Measurements from ENCODE around the gene ADGRV1.

The ADGRV1 gene

GRCh38 chr5:91111473-91112238, 553.1 kb downstream of the ADGRV1 start:
- no peak for DNase-seq (ENCODE audit: low read depth)

- no peak for DNase-seq (ENCODE audit: low read depth)
These were observed 556.1 kb downstream of the ADGRV1 start for GRCh38 chr5:91114658-91115057.

GRCh38 chr5:91118354-91118753, 559.8 kb downstream of the ADGRV1 start:
- no peak for DNase-seq (ENCODE audit: low read depth)

GRCh38 chr5:91118796-91119195, 560.2 kb downstream of the ADGRV1 start:
- DNase-seq (ENCODE audit: low read depth) = peak; percentile 50

GRCh38 chr5:91119217-91119616, 560.6 kb downstream of the ADGRV1 start:
- DNase-seq (ENCODE audit: low read depth) = no peak

DNA sequence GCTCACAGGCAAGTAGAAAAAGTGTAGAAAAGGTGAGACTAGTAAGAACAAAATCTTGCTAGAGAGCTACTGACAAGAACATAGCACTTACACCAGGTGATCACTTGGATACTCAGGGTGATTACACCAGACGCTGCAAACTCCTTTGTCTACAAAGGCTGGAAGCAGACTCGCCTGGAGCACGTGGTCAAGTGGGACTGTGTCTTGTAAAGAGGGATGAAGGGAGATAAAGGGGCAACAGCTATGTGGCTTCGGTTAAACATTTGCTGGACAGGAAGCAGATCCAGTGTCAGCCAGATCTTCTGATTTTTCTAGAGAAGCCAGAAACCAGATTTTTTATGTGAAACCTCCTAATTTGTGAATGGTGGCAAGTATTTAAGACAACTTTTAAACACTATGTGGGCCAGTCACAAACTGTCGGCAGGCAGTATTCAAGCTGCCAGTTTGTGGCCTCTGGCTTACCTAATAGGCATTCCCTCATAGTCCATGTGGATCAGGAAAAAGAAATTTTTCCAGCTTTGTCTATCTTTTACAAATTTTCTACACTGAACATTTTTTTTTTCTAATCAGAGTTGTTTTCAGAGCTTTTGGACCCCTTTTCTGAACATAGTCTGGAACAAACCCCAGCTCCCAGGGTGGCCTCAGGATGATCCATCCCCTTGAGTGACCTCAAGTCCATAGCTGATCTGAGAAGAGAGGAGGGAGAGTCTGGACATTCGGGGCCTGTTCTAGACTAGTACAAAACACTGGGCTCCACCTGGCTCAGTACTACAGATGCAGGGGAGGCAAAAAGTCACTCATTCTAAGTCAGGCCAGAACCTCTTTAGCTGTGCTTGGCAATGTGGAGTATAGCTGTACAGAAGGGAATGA, 561.6 kb downstream of the ADGRV1 start:
- DNase-seq (ENCODE audit: low read depth) = no peak

- peak; percentile 60 for DNase-seq (ENCODE audit: low read depth)
These were observed 562.9 kb downstream of the ADGRV1 start for GRCh38 chr5:91121347-91121993.

GRCh38 chr5:91122651-91123050, 564.1 kb downstream of the ADGRV1 start:
- DNase-seq (ENCODE audit: low read depth) = no peak

- DNase-seq (ENCODE audit: low read depth) = no peak
These were observed 564.7 kb downstream of the ADGRV1 start for GRCh38 chr5:91123291-91123690.

DNA sequence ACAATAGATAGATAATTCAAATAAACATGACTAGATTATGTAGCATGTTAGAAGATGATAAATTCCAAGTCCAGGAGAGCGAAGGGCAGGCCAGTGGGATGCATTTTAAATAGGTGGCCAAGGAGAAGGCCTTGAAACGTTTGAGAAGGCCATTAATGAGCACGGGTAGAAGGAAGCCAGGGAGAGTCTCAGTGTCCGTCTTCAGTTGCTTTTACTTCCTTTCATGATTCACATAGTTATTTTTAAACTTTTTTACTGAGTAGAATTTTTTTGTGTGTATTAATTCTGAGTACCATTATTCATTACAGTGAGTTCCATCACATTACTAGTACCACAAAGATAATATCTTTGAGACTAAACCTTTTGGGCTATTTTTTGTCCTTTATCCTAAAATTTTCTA, 565.3 kb downstream of the ADGRV1 start:
- peak; percentile 75 for DNase-seq (ENCODE audit: low read depth)

GRCh38 chr5:91125916-91126315, 567.3 kb downstream of the ADGRV1 start:
- no peak for DNase-seq (ENCODE audit: low read depth)

DNA sequence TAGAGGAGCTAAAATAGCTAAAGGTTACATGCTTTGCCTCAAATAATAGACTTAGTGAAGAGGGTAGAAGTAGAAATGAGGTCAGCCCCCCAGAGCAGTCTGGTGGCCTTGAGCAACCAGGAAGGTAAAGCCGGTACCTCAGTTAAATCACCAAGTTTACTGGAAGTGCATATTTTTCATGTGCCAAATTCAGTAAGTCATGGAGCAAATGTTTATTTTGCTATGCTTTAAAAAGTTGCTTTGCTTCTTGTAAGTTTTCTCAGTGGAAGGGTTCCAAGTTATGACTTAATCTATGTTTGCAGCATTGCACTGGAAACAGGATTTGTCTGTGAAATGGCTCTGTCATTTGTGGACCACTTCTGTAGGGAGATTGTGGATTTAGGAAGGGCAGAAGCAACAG, 567.9 kb downstream of the ADGRV1 start:
- DNase-seq (ENCODE audit: low read depth) = peak; percentile 92

GRCh38 chr5:91126888-91127287, 568.3 kb downstream of the ADGRV1 start:
- no peak for DNase-seq (ENCODE audit: low read depth)

- peak; percentile 31 for DNase-seq (ENCODE audit: low read depth)
These were observed 569.0 kb downstream of the ADGRV1 start for GRCh38 chr5:91127456-91128081.

DNA sequence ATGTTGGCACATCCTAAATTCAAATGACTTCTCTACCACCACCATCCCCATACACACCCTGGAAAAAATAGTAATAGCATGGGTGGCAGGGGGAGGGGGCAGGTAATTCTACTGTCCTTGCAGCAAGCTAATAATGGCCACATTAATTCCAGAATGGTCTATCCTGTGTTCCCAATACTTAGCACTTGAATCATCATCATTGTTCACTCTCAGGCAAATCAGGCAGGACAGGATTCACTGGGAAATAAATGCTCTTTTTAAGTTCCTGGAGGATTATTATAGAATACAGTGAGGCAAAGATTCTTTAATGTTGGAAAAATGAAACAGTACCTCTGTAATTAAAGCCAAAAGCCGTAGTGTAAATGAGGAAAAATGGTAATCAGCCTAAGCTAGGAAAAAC, 570.0 kb downstream of the ADGRV1 start:
- DNase-seq (ENCODE audit: low read depth) = peak; percentile 32

DNA sequence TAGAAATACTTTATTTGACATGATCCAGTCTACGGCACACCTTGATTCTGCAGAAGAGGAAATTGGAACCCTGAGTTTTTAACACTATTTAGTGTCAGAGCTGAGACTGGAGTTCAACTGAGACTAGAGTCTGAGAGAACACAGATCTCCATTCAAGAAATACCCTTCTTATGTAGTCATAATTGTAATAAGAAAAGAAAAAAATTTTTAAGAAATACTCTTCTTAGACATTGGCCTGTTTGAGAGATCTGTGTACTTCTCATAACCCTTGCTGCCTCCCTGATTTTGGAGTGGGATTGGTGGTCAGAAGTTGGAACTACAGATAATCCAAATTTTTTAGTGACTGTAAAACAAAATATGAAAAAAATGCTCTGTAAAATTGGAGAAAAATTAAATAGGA, 571.2 kb downstream of the ADGRV1 start:
- peak; percentile 68 for DNase-seq (ENCODE audit: low read depth)

GRCh38 chr5:91130759-91131158, 572.2 kb downstream of the ADGRV1 start:
- no peak for DNase-seq (ENCODE audit: low read depth)

DNA sequence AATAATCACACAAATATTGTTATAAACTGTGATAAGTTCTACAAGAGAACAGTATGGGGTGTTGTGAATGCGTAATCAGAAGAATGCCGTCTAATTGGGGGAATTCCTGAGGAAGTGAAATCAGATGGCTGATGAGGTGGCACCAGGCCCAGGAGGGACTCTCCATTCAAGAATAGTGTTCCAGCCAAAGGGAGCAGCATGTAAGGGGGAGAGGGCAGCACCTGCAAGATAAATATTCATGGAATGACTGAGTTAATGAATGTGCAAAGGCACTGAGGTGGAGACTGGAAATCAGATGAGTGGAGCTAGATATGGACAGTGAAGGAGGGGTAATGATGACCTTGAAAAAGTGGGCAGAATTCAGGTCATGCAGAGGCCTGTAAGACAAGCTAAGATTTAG, 574.0 kb downstream of the ADGRV1 start:
- no peak for DNase-seq (ENCODE audit: low read depth)

- no peak for DNase-seq (ENCODE audit: low read depth)
These were observed 574.6 kb downstream of the ADGRV1 start for GRCh38 chr5:91133183-91133582.

GRCh38 chr5:91135475-91136248, 577.1 kb downstream of the ADGRV1 start:
- DNase-seq (ENCODE audit: low read depth) = no peak

GRCh38 chr5:91136271-91136670, 577.7 kb downstream of the ADGRV1 start:
- no peak for DNase-seq (ENCODE audit: low read depth)

GRCh38 chr5:91137647-91138046, 579.0 kb downstream of the ADGRV1 start:
- DNase-seq (ENCODE audit: low read depth) = no peak

Data from EH (cell line).